ENCODE measurements around the gene IL17RB.

GRCh38 chr3:53913401-53913800, 67.0 kb downstream of the IL17RB start:
- no peak for TF ChIP-seq CTCF (IDR thresholded peaks at IDR 0.05; ENCODE audit: insufficient read depth, low read depth, low read length)
- no peak for TF ChIP-seq EZH2 (IDR thresholded peaks at IDR 0.05; ENCODE audit: insufficient read depth, low read length)

Data from astrocyte (in vitro differentiated cells and primary cell).